SIG-M5 treated with dmso at 0.1 percent for 504 hours (cell line): ENCODE results near the gene EXOC7.

Source experiments
- DNase-seq: peaks from one replicate; lab custom pipeline; 2025; ENCODE audit not compliant: unreplicated experiment; lab: John Stamatoyannopoulos, UW

The EXOC7 gene

GRCh38 chr17:76138234-76138895, 34.8 kb upstream of the EXOC7 start:
- no peak for DNase-seq

GRCh38 chr17:76137351-76138233, 34.0 kb upstream of the EXOC7 start:
- no peak for DNase-seq

GRCh38 chr17:76137001-76137350, 33.4 kb upstream of the EXOC7 start:
- no peak for DNase-seq

- DNase-seq = no peak
These were observed 32.9 kb upstream of the EXOC7 start for GRCh38 chr17:76136276-76137000.

- no peak for DNase-seq
These were observed 32.2 kb upstream of the EXOC7 start for GRCh38 chr17:76135810-76136188.

GRCh38 chr17:76134911-76135809, 31.6 kb upstream of the EXOC7 start:
- no peak for DNase-seq

GRCh38 chr17:76132574-76133338, 29.2 kb upstream of the EXOC7 start:
- DNase-seq = no peak

- DNase-seq = no peak
These were observed 28.3 kb upstream of the EXOC7 start for GRCh38 chr17:76131692-76132573.

- DNase-seq = no peak
These were observed 27.6 kb upstream of the EXOC7 start for GRCh38 chr17:76131051-76131691.

GRCh38 chr17:76130473-76130872, 26.9 kb upstream of the EXOC7 start:
- DNase-seq = no peak

- DNase-seq = no peak
These were observed 22.3 kb upstream of the EXOC7 start for GRCh38 chr17:76125922-76126321.

GRCh38 chr17:76125391-76125675, 21.7 kb upstream of the EXOC7 start:
- no peak for DNase-seq

GRCh38 chr17:76124582-76125390, 21.2 kb upstream of the EXOC7 start:
- DNase-seq = no peak

- DNase-seq = no peak
These were observed 20.4 kb upstream of the EXOC7 start for GRCh38 chr17:76123749-76124581.

- no peak for DNase-seq
These were observed 19.6 kb upstream of the EXOC7 start for GRCh38 chr17:76123191-76123499.

GRCh38 chr17:76122431-76123190, 19.0 kb upstream of the EXOC7 start:
- no peak for DNase-seq
